Retinal pigment epithelial cell (primary cell): ENCODE data around the gene TPTE2.
"Not testable (repeated sequence)": the region's sequence is repeated elsewhere in the genome, so short reads cannot be mapped to it uniquely, and the experiment has no call there.

Experiments used
- DNase-seq: peaks from one replicate; pipeline ENCODE4 v3.0.0-alpha.2; 2010; ENCODE audit warnings: low read depth
- H3K4me3 ChIP-seq: 2 replicates; pipeline ENCODE4 v1.5.1; 2011; ENCODE audit warnings: mild to moderate bottlenecking, low read length, control low read depth, moderate library complexity
- CTCF ChIP-seq: conservative IDR thresholded peaks from 2 replicates; pipeline ENCODE4 v1.5.1; 2011; ENCODE audit warnings: low read depth, low read length, control low read depth, inconsistent platforms

Gene TPTE2

DNA sequence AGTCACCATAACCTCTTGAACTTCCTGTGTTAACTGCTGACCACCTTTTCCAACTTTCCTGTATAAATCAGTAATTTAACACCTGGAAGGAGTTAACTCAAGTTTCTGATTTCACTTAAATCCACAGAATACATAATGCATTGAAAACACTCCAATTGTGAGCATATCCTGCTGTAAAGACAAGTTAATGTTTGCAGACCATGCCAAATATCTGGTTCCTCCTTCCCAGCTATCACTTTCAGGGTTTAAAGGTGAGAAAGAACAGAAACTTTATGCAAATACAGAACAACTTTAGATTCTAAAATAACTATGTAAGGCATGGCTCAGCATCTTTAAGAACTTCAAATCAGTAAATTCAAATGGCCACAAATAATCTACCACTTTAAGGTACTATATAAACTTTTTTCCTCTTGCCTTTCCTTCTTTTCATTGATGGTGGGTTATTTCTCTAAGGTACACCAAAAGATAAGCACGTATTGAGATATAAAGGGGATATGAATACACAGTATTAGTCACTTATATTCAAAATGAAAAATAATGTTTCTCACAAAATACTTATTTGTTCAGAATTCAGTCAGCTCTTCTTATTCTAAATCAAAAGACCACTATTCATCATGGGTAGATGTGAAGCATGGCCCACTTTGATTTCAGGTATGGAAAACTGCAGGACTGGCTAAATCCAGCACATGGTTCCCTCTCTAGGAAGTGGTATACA is 6.6 kb upstream of the TPTE2 start:
- no peak for TF ChIP-seq CTCF
- H3K4me3 ChIP-seq = no peak overlapping the region
- no peak for DNase-seq

- no peak for TF ChIP-seq CTCF
- DNase-seq = no peak
- no peak overlapping the region for H3K4me3 ChIP-seq
Measured at GRCh38 chr13:19561585-19561984, 253 bp upstream of the TPTE2 start.

DNA sequence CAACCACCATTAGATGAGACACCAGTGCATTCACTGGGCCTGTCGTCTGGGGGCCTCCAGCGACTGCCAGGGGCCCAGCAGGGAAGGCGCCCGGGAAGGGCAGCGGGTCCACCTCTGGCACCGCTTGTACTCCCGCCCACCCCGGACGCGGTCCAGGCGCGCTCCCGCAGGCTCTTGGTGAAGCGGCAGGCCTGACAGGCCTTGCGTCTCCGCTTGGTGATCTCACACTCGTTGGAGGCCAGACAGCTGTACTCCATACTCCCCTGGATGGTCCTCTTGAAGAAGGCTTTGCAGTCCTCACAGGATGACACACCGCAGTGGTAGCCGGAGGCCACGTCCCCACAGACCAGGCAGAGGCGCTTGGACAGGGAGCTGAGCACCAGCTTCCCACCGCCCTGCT is 660 bp downstream of the TPTE2 start:
- H3K4me3 ChIP-seq, DNase-seq: not testable (repeated sequence)

GRCh38 chr13:19559739-19560138 is 1.6 kb downstream of the TPTE2 start:
- not testable (repeated sequence) for H3K4me3 ChIP-seq, DNase-seq

GRCh38 chr13:19557287-19557686 is 4.0 kb downstream of the TPTE2 start:
- DNase-seq, H3K4me3 ChIP-seq: not testable (repeated sequence)

- DNase-seq = not testable (repeated sequence)
Measured at GRCh38 chr13:19549245-19549644, 12.1 kb downstream of the TPTE2 start.

DNA sequence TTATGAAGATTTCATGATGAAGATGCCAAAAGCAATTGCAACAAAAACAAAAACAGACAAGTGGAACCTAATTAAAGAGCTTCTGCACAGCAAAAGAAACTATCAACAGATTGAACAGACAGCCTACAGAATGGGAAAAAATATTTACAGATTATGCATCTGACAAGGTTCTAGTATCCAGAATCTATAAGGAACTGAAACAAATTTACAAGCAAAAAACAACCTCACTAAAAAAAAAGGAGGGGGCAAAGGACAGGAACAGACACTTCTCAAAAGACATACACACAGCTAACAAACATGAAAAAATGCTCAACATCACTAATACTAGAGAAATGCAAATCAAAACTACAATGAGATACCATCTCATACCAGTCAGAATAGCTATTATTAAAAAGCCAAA is 35.7 kb downstream of the TPTE2 start:
- not testable (repeated sequence) for DNase-seq, H3K4me3 ChIP-seq

More at GRCh38 chr13:19549245-19549644, 12.1 kb downstream of the TPTE2 start:
- not testable (repeated sequence) for H3K4me3 ChIP-seq

DNA sequence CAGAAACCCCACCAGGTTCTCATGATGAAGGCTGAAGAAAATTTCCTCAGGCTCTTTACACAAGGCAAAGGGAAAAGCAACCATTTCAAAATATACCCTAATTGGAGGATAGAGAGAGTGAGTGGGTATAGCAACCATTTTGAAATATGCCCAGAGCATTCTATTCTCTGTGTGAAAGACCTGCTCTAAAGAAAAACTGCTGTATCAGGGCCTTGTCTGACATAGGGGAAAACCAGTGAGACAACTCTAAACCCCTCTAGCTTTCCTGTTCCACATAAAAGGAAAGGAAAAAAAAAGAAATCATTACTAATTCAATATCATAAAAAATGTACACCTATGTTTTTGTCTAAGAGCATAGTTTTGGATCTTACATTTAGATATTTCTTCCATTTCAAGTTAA is 42.3 kb downstream of the TPTE2 start:
- no peak overlapping the region for H3K4me3 ChIP-seq
- DNase-seq = no peak
- TF ChIP-seq CTCF = no peak

DNA sequence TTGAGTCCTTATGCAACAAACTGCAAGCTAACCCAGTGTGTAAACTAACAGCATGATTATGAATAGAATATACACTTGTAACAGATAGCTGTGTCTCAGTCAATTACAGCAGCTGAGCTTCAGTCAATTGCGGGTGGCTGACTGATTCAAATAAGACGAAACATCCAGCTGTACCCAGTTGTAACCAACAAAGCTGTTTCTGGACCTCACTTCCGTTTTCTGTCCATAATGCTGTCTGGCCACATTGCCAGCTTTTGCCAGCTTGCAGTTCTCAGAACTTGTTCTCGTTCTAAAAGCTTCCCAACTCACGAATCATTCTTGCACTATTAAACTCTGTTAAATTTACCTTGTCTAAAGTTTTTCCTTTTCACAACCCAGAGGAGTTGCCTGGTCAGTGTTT is 53.7 kb downstream of the TPTE2 start:
- not testable (repeated sequence) for H3K4me3 ChIP-seq, DNase-seq

- H3K4me3 ChIP-seq, DNase-seq: not testable (repeated sequence)
Measured at GRCh38 chr13:19460126-19460525, 101.2 kb downstream of the TPTE2 start.

GRCh38 chr13:19439056-19439686 is 122.2 kb downstream of the TPTE2 start:
- not testable (repeated sequence) for DNase-seq, H3K4me3 ChIP-seq

- H3K4me3 ChIP-seq, DNase-seq: not testable (repeated sequence)
Measured at GRCh38 chr13:19437780-19438179, 123.6 kb downstream of the TPTE2 start.

GRCh38 chr13:19422236-19422635 is 139.1 kb downstream of the TPTE2 start:
- H3K4me3 ChIP-seq, DNase-seq: not testable (repeated sequence)

DNA sequence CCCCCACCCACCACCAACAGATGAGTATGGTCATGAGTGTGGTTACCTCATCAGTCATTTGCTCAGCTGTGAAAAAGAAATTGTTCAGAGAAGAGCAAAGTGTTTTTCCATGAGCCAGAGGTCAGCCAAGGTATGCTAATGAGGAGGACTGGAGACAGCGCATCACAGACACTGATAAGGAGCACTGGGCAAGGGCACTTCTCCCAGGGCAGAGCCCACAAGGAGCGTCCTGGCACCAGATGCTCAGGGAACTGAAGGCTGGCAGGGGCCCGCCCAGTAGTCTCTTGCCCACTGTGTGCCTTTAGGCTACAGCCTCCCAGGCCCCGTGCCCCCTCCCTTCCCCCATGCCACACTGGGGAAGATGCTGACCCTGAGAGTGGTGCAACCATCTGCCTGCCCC is 148.8 kb downstream of the TPTE2 start:
- not testable (repeated sequence) for DNase-seq, H3K4me3 ChIP-seq

DNA sequence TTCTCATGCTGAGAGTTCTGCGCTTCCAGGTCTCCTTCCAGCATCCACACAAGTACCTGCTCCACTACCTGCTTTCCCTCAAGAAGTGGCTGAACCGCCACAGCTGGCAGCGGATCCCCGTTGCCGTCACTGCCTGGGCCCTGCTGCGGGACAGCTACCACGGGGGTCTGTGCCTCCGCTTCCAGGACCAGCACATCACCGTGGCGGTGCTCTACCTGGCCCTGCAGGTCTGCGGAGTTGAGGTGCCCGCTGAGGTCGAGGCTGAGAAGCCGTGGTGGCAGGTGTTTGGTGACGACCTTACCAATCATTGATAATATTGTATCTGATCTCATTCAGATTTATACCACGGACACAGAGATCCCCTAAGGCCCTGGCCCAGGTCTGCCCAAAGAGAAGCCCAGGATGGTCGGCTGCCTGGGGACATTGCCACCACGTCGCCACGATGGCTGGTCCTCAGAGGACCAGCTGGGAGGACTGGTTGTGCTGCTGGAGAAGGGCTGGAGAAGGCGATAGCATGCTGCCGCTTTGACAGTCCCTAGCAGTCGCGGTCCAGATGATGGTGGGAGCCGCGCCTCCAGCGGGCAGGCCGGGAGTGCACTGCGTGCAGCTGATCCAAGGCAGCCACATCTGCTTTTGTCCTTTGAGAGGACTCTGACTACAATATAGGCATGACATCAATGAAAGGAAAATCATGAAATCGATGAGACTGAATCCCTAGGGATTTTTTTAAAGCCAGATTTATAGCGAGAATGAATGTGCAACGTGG is 178.4 kb downstream of the TPTE2 start:
- DNase-seq, H3K4me3 ChIP-seq: not testable (repeated sequence)
